Fibroblast of lung (primary cell): ENCODE results near the gene TBX1.

Source experiments
- CTCF ChIP-seq, 2 donors: IDR thresholded peaks in 1 of 2; conservative IDR thresholded peaks in 1 of 2; 1 replicate in 1 of 2; 2 replicates in 1 of 2; pipeline ENCODE4 v1.5.1; 2011 to 2012; ENCODE audit warnings: low read length in 2 of 2, control low read depth in 1 of 2, inconsistent platforms in 1 of 2, low read depth in 1 of 2, mild to moderate bottlenecking in 1 of 2
- EZH2 ChIP-seq: IDR thresholded peaks from 2 replicates; pipeline ENCODE4 v1.5.1; 2012; ENCODE audit warnings: low read length, control low read depth, mild to moderate bottlenecking; ENCODE audit errors: missing control alignments

- no peak for TF ChIP-seq CTCF (conservative IDR thresholded peaks at IDR 0.05 in 1 of 2, IDR thresholded peaks at IDR 0.05 in 1 of 2; ENCODE audit: low read depth in 1 of 2, low read length in 2 of 2)
- TF ChIP-seq EZH2: no peak
Observed at GRCh38 chr22:19714312-19715187, 46.0 kb upstream of the TBX1 start, which contains the start of gene SEPTIN5.
